Measurements from ENCODE around the gene HCN1. TPM values are rescaled to one million over a fixed set of nuclear protein-coding genes. Genes with fewer than 3 reads are reported as not detected.
"Not testable (repeated sequence)": the region's sequence is repeated elsewhere in the genome, so short reads cannot be mapped to it uniquely, and the experiment has no call there.

The HCN1 gene
- polyA plus RNA-seq, 1 experiment, result not detected

GRCh38 chr5:45509371-45509770 lies 186.8 kb downstream of the HCN1 start:
- ChIA-PET POLR2A (no interaction called here), CTCF (no interaction called here)
- no peak overlapping the region for H3K4me3 ChIP-seq (ENCODE audit: low read depth, low read length)
- no peaks in the 10 kb centered on the region for H3K27me3 ChIP-seq (ENCODE audit: control insufficient read depth, insufficient read depth, low read length)
- TF ChIP-seq, protein P1, sequence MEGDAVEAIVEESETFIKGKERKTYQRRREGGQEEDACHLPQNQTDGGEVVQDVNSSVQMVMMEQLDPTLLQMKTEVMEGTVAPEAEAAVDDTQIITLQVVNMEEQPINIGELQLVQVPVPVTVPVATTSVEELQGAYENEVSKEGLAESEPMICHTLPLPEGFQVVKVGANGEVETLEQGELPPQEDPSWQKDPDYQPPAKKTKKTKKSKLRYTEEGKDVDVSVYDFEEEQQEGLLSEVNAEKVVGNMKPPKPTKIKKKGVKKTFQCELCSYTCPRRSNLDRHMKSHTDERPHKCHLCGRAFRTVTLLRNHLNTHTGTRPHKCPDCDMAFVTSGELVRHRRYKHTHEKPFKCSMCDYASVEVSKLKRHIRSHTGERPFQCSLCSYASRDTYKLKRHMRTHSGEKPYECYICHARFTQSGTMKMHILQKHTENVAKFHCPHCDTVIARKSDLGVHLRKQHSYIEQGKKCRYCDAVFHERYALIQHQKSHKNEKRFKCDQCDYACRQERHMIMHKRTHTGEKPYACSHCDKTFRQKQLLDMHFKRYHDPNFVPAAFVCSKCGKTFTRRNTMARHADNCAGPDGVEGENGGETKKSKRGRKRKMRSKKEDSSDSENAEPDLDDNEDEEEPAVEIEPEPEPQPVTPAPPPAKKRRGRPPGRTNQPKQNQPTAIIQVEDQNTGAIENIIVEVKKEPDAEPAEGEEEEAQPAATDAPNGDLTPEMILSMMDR (IDR thresholded peaks at IDR 0.05; ENCODE audit: insufficient read depth, low read depth, low read length), result no peak
- no peak for DNase-seq (ENCODE audit: low read depth)
- no peaks in the 10 kb centered on the region for H3K36me3 ChIP-seq (ENCODE audit: control insufficient read depth, insufficient read depth, low read length)

DNA sequence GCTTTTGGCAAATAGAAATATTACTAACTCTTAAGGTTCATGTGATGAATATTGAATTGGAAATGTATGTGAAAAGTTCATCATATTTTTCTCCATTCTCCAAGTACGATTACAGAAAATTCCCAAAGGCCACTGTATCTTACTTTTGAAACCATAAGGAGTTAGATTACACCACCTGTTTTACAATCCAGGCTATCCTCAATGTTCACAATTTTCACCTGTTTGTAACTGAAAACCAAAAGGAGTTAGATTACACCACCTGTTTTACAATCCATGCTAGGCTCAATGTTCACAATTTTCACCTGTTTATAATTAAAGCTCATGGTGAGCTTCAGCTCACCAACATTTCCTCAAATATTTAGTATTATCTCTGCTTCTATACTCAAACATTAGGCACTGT lies 188.0 kb downstream of the HCN1 start:
- POLR2A ChIA-PET, result no interaction called here
- TF ChIP-seq, protein P1 (IDR thresholded peaks at IDR 0.05; ENCODE audit: insufficient read depth, low read depth, low read length), result no peak
- no peaks in the 10 kb centered on the region for H3K36me3 ChIP-seq (ENCODE audit: control insufficient read depth, insufficient read depth, low read length)
- CTCF ChIA-PET, result no interaction called here
- no peaks in the 10 kb centered on the region for H3K27me3 ChIP-seq (ENCODE audit: control insufficient read depth, insufficient read depth, low read length)
- H3K4me3 ChIP-seq (ENCODE audit: low read depth, low read length), result no peak overlapping the region
- DNase-seq (ENCODE audit: low read depth), result no peak

DNA sequence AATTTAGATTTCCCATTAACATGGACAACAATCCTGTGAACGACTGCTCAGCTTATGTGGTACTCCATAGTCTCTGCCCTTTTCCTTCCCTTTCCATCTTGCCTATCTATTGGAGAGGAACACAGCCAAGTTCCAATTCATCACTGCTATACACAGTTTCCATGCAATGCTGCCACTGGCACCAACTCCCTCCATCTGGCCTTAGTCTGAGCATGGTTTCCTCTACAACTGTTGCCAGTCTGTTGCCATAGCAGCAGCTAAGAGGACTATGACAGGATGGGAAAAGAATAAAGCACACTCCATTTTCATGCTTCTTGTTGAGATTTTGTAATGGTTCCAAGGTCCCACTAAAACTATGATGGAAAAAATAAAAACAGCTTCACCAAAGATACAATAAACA lies 189.0 kb downstream of the HCN1 start:
- no peaks in the 10 kb centered on the region for H3K27me3 ChIP-seq (ENCODE audit: control insufficient read depth, insufficient read depth, low read length)
- ChIA-PET CTCF (no interaction called here), POLR2A (no interaction called here)
- TF ChIP-seq, protein P1 (IDR thresholded peaks at IDR 0.05; ENCODE audit: insufficient read depth, low read depth, low read length), result no peak
- no peak for DNase-seq (ENCODE audit: low read depth)
- H3K4me3 ChIP-seq (ENCODE audit: low read depth, low read length), result no peak overlapping the region
- H3K36me3 ChIP-seq (ENCODE audit: control insufficient read depth, insufficient read depth, low read length), result no peaks in the 10 kb centered on the region

GRCh38 chr5:45499006-45499405 lies 197.2 kb downstream of the HCN1 start:
- POLR2A ChIA-PET; H3K36me3 ChIP-seq (ENCODE audit: control insufficient read depth, insufficient read depth, low read length); H3K4me3 ChIP-seq (ENCODE audit: low read depth, low read length); CTCF ChIA-PET; DNase-seq (ENCODE audit: low read depth); H3K27me3 ChIP-seq (ENCODE audit: control insufficient read depth, insufficient read depth, low read length): not testable (repeated sequence)

- ChIA-PET POLR2A (no interaction called here), CTCF (no interaction called here)
- Histone ChIP-seq H3K36me3 (ENCODE audit: control insufficient read depth, insufficient read depth, low read length) (no peaks in the 10 kb centered on the region), H3K27me3 (ENCODE audit: control insufficient read depth, insufficient read depth, low read length) (no peaks in the 10 kb centered on the region), H3K4me3 (ENCODE audit: low read depth, low read length) (no peak overlapping the region)
- no peak for DNase-seq (ENCODE audit: low read depth)
- TF ChIP-seq, protein P1 (IDR thresholded peaks at IDR 0.05; ENCODE audit: insufficient read depth, low read depth, low read length), result no peak
These were observed 204.8 kb downstream of the HCN1 start for GRCh38 chr5:45491368-45491767.

- Histone ChIP-seq H3K27me3 (ENCODE audit: control insufficient read depth, insufficient read depth, low read length) (no peaks in the 10 kb centered on the region), H3K36me3 (ENCODE audit: control insufficient read depth, insufficient read depth, low read length) (no peaks in the 10 kb centered on the region), H3K4me3 (ENCODE audit: low read depth, low read length) (no peak overlapping the region)
- DNase-seq (ENCODE audit: low read depth), result no peak
- TF ChIP-seq, protein P1 (IDR thresholded peaks at IDR 0.05; ENCODE audit: insufficient read depth, low read depth, low read length), result no peak
- ChIA-PET POLR2A (no interaction called here), CTCF (no interaction called here)
These were observed 211.4 kb downstream of the HCN1 start for GRCh38 chr5:45484781-45485180.
